Loucy (cell line): ENCODE data around the gene POLR2J.

Source experiments
- H2AFZ ChIP-seq: fragments of 200-600 bp; sonication (generic); 2 replicates; pipeline ENCODE4 v1.6.0; 2016; ENCODE audit warnings: antibody characterized with exemption, mild to moderate bottlenecking, low read length, moderate library complexity
- H3F3A ChIP-seq: fragments of 200-600 bp; 2 replicates; pipeline ENCODE4 v1.6.0; 2016; ENCODE audit warnings: antibody characterized with exemption, low read depth, mild to moderate bottlenecking
- H3K27me3 ChIP-seq: fragments of 200-600 bp; sonication (generic); 2 replicates; pipeline ENCODE4 v1.6.1; 2014; ENCODE audit warnings: low read length, mild to moderate bottlenecking; ENCODE audit not compliant: insufficient read depth, poor library complexity, severe bottlenecking
- H3K36me3 ChIP-seq: fragments of 200-600 bp; sonication (generic); 2 replicates; pipeline ENCODE4 v1.6.1; 2016; ENCODE audit warnings: low read length; ENCODE audit not compliant: insufficient read depth
- H3K4me1 ChIP-seq: fragments of 200-600 bp; sonication (generic); 2 replicates; pipeline ENCODE4 v1.5.1; 2014; ENCODE audit warnings: low read length, mild to moderate bottlenecking; ENCODE audit not compliant: insufficient read depth, poor library complexity, severe bottlenecking
- H3K4me2 ChIP-seq: fragments of 200-600 bp; sonication (generic); 2 replicates; pipeline ENCODE4 v1.6.0; 2014; ENCODE audit warnings: antibody characterized with exemption, low read length, low read depth, mild to moderate bottlenecking; ENCODE audit not compliant: poor library complexity, severe bottlenecking
- H3K4me3 ChIP-seq: fragments of 200-600 bp; sonication (generic); 2 replicates; pipeline ENCODE4 v1.5.1; 2014; ENCODE audit warnings: low read length, mild to moderate bottlenecking, mixed read lengths; ENCODE audit not compliant: poor library complexity, severe bottlenecking
- H3K79me2 ChIP-seq: fragments of 200-600 bp; sonication (generic); 2 replicates; pipeline ENCODE4 v1.6.1; 2014; ENCODE audit warnings: low read length; ENCODE audit not compliant: insufficient read depth
- H3K9ac ChIP-seq: fragments of 200-600 bp; sonication (generic); 2 replicates; pipeline ENCODE4 v1.6.0; 2014; ENCODE audit warnings: mild to moderate bottlenecking, low read depth, low read length, moderate library complexity; ENCODE audit not compliant: poor library complexity, severe bottlenecking
- H3K9me2 ChIP-seq: fragments of 200-600 bp; sonication (generic); replicated peaks from 2 replicates; pipeline ENCODE4 v1.6.1; 2016; ENCODE audit warnings: low read depth, low read length, mixed read lengths
- H3K9me3 ChIP-seq: fragments of 200-600 bp; sonication (generic); 2 replicates; pipeline ENCODE4 v1.6.1; 2014; ENCODE audit warnings: mild to moderate bottlenecking, antibody characterized with exemption, low read length, low read depth; ENCODE audit not compliant: insufficient read depth
- H4K20me1 ChIP-seq: fragments of 200-600 bp; sonication (generic); 2 replicates; pipeline ENCODE4 v1.6.0; 2014; ENCODE audit warnings: antibody characterized with exemption, low read length, mild to moderate bottlenecking; ENCODE audit not compliant: insufficient read depth, poor library complexity, severe bottlenecking
- CTCF ChIP-seq: fragments of 200-600 bp; sonication (generic); conservative IDR thresholded peaks from 2 replicates; pipeline ENCODE4 v1.5.1; 2014; ENCODE audit warnings: mild to moderate bottlenecking, antibody characterized with exemption, low read length
- EZH2phosphoT487 ChIP-seq: fragments of 200-600 bp; IDR thresholded peaks from 2 replicates; pipeline ENCODE4 v1.6.1; 2018; ENCODE audit warnings: antibody characterized with exemption, mild to moderate bottlenecking, moderate library complexity, borderline replicate concordance

Gene POLR2J

GRCh38 chr7:102445674-102446071 lies 33.0 kb downstream of the POLR2J start:
- Histone ChIP-seq H3K79me2 (no peaks in the 10 kb centered on the region), H3K9ac (no peak overlapping the region), H3K9me2 (no peaks in the 10 kb centered on the region), H3K4me3 (no peak overlapping the region), H3K4me1 (peaks cover 14% of the 10 kb centered on the region), H3F3A (no peaks in the 10 kb centered on the region), H3K4me2 (no peak overlapping the region), H3K36me3 (peaks cover 21% of the 10 kb centered on the region; the same call in 1 of the 2 replicates), H3K27me3 (no peaks in the 10 kb centered on the region), H2AFZ (no peak overlapping the region), H4K20me1 (no peaks in the 10 kb centered on the region), H3K9me3 (no peaks in the 10 kb centered on the region)
- TF ChIP-seq CTCF, result no peak
- no peak for TF ChIP-seq EZH2phosphoT487

DNA sequence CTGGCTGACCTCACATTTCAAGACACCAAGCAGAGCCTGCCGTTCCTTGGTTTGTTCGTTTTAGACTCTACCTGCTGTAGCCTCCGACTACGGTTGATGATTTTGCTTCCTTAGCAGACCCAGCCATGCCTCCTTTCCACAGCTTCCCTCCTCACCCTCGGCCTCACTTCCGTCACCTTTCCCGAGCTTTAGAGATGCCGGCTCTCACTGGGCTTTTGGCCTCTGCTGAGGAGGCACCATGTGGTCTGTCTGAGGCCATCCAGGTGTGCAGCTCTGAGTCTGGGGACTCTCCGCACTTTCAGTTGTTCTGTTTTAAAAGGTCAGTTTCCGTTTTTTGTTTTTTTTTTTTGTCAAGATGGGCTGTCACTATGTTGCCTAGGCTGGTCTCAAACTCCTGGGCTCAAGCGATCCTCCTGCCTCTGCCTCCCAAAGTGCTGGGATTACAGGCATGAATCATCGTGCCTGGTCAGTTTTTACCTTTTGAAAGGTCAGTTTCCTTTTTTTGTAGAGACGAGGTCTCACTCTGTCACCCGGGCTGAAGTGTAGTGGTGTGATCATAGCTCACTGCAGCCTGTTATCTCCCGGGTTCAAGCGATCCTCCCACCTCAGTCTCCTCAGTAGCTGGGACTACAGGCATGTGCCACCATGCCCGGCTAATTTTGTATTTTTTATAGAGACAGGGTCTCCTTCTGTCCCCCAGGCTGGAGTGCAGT lies 33.6 kb downstream of the POLR2J start:
- Histone ChIP-seq H3K4me3 (no peak overlapping the region), H3K9ac (no peak overlapping the region), H3K4me2 (no peak overlapping the region), H4K20me1 (no peaks in the 10 kb centered on the region), H3K36me3 (peaks cover 21% of the 10 kb centered on the region; the same call in 1 of the 2 replicates), H3K9me2 (no peaks in the 10 kb centered on the region), H3K4me1 (peaks cover 14% of the 10 kb centered on the region), H2AFZ (no peak overlapping the region), H3K9me3 (no peaks in the 10 kb centered on the region), H3K79me2 (no peaks in the 10 kb centered on the region), H3F3A (no peaks in the 10 kb centered on the region), H3K27me3 (no peaks in the 10 kb centered on the region)
- TF ChIP-seq CTCF, result no peak
- TF ChIP-seq EZH2phosphoT487, result no peak

GRCh38 chr7:102439963-102440795 lies 38.5 kb downstream of the POLR2J start:
- H3K4me3 ChIP-seq, result no peak overlapping the region
- H3K9ac ChIP-seq, result no peak overlapping the region
- TF ChIP-seq CTCF (no peak), EZH2phosphoT487 (no peak)
- H2AFZ ChIP-seq, result no peak overlapping the region
- H3K9me3 ChIP-seq, result no peaks in the 10 kb centered on the region
- no peaks in the 10 kb centered on the region for H3K9me2 ChIP-seq
- peaks cover 3% of the 10 kb centered on the region; the same call in 1 of the 2 replicates for H3K36me3 ChIP-seq
- H3K4me1 ChIP-seq, result peaks cover 26% of the 10 kb centered on the region
- H3K4me2 ChIP-seq, result no peak overlapping the region
- H3K79me2 ChIP-seq, result peaks cover 25% of the 10 kb centered on the region
- H3K27me3 ChIP-seq, result no peaks in the 10 kb centered on the region
- H3F3A ChIP-seq, result no peaks in the 10 kb centered on the region
- no peaks in the 10 kb centered on the region for H4K20me1 ChIP-seq
